HepG2 (cell line): Measurements from ENCODE around the gene PYGO2. TPM values are rescaled to one million over a fixed set of nuclear protein-coding genes. Genes with fewer than 3 reads are reported as not detected.
A peak's percentile ranks its signal among the peaks of the same experiment; 100 is the strongest.

Experiments
- MIXL1 ChIP-seq: IDR thresholded peaks from 2 replicates; pipeline ENCODE4 v1.6.1; 2016
- NFE2 ChIP-seq: sonication (generic); formaldehyde crosslinking; IDR thresholded peaks from 2 replicates; pipeline ENCODE4 v1.4.0; 2020; ENCODE audit warnings: missing genetic modification reagents
- SIN3B ChIP-seq: fragments of 150-350 bp; IDR thresholded peaks from 2 replicates; pipeline ENCODE4 v1.6.1; 2014; ENCODE audit warnings: low read length
- SP4 ChIP-seq: sonication (generic); formaldehyde crosslinking; IDR thresholded peaks from 2 replicates; pipeline ENCODE4 v1.8.1; 2023; ENCODE audit warnings: mild to moderate bottlenecking, missing genetic modification reagents
- TBX3 ChIP-seq: fragments of 450-650 bp; IDR thresholded peaks from 2 replicates; pipeline ENCODE4 v1.6.1; 2017; ENCODE audit warnings: antibody characterized with exemption, mild to moderate bottlenecking, inconsistent platforms, borderline replicate concordance
- ZBTB20 ChIP-seq: sonication (generic); formaldehyde crosslinking; IDR thresholded peaks from 2 replicates; pipeline ENCODE4 v1.8.1; 2023; ENCODE audit warnings: missing genetic modification reagents, low read depth, mild to moderate bottlenecking, borderline replicate concordance
- ZNF136 ChIP-seq: sonication (generic); formaldehyde crosslinking; IDR thresholded peaks from 2 replicates; pipeline ENCODE4 v1.8.1; 2022; ENCODE audit warnings: low read depth, mild to moderate bottlenecking, moderate library complexity, missing genetic modification reagents
- ZNF343 ChIP-seq: sonication (generic); formaldehyde crosslinking; IDR thresholded peaks from 2 replicates; pipeline ENCODE4 v1.4.0; 2020; ENCODE audit warnings: mild to moderate bottlenecking, missing genetic modification reagents
- ZNF441 ChIP-seq: sonication (generic); formaldehyde crosslinking; IDR thresholded peaks from 2 replicates; pipeline ENCODE4 v1.7.0; 2021; ENCODE audit warnings: missing genetic modification reagents, borderline replicate concordance
- ZNF619 ChIP-seq: sonication (generic); formaldehyde crosslinking; IDR thresholded peaks from 2 replicates; pipeline ENCODE4 v1.4.0; 2020; ENCODE audit warnings: mild to moderate bottlenecking, missing genetic modification reagents
- ZNF660 ChIP-seq: sonication (generic); formaldehyde crosslinking; IDR thresholded peaks from 2 replicates; pipeline ENCODE4 v1.5.1; 2020; ENCODE audit warnings: mild to moderate bottlenecking, low read depth, missing genetic modification reagents, borderline replicate concordance
- ZNF670 ChIP-seq: sonication (generic); formaldehyde crosslinking; IDR thresholded peaks from 2 replicates; pipeline ENCODE4 v1.8.0; 2022; ENCODE audit warnings: mild to moderate bottlenecking, missing genetic modification reagents, borderline replicate concordance
- polyA plus RNA-seq, 8 experiments: library from polyadenylated mRNA; depleted of rRNA in 3 of 8; stranded (reverse) in 7 of 8; unstranded in 1 of 8; fragments of >200 nt; fragmentation: Illumina TruSeq in 4 of 8; extraction: Trizol in 4 of 8; gene quantifications; 2 replicates each; pipeline versions ENCODE4 v1.2.1 to v1.2.3, GENCODE V29; 2011 to 2016; ENCODE audit warnings: low read depth in 4 of 8, missing spikeins in 1 of 8, mixed read lengths in 1 of 8; ENCODE audit not compliant: insufficient read depth in 1 of 8
- total RNA-seq, 5 experiments: library from RNA; depleted of rRNA; stranded (reverse); fragments of >200 nt; fragmentation: Illumina TruSeq; extraction: Trizol; gene quantifications; 2 replicates each; pipeline ENCODE4 v1.2.3, GENCODE V29; 2016; ENCODE audit warnings: low read depth in 1 of 5
- TF ChIP-seq, protein P1 (sequence below): IDR thresholded peaks from 2 replicates; pipeline ENCODE4 v1.6.1; 2016; ENCODE audit warnings: control low read depth
- TF ChIP-seq, protein P2 (sequence below): sonication (generic); formaldehyde crosslinking; conservative IDR thresholded peaks from 2 replicates; pipeline ENCODE4 v1.4.0; 2020; ENCODE audit warnings: missing genetic modification reagents
- TF ChIP-seq, protein P3 (sequence below): sonication (generic); formaldehyde crosslinking; IDR thresholded peaks from 2 replicates; pipeline ENCODE4 v1.4.0; 2020; ENCODE audit warnings: missing genetic modification reagents
- TF ChIP-seq, protein P4 (sequence below): sonication (generic); formaldehyde crosslinking; IDR thresholded peaks from 2 replicates; pipeline ENCODE4 v1.4.0; 2020; ENCODE audit warnings: mild to moderate bottlenecking, missing genetic modification reagents
- TF ChIP-seq, protein P5 (sequence below): sonication (generic); formaldehyde crosslinking; IDR thresholded peaks from 2 replicates; pipeline ENCODE4 v1.8.1; 2023; ENCODE audit warnings: missing genetic modification reagents, inconsistent platforms, borderline replicate concordance
- TF ChIP-seq, protein P6 (sequence below): sonication (generic); formaldehyde crosslinking; IDR thresholded peaks from 2 replicates; pipeline ENCODE4 v1.5.1; 2020; ENCODE audit warnings: mild to moderate bottlenecking, moderate library complexity, missing genetic modification reagents
- TF ChIP-seq, protein P7 (sequence below): sonication (generic); formaldehyde crosslinking; IDR thresholded peaks from 2 replicates; pipeline ENCODE4 v1.4.0; 2020; ENCODE audit warnings: missing genetic modification reagents, borderline replicate concordance

PYGO2 gene
- total and polyA plus RNA-seq, 2 of the 13 experiments (the other 11 are each of a cell fraction or from before 2014, with no cell fraction given), result 20.3 to 21.8 TPM

DNA sequence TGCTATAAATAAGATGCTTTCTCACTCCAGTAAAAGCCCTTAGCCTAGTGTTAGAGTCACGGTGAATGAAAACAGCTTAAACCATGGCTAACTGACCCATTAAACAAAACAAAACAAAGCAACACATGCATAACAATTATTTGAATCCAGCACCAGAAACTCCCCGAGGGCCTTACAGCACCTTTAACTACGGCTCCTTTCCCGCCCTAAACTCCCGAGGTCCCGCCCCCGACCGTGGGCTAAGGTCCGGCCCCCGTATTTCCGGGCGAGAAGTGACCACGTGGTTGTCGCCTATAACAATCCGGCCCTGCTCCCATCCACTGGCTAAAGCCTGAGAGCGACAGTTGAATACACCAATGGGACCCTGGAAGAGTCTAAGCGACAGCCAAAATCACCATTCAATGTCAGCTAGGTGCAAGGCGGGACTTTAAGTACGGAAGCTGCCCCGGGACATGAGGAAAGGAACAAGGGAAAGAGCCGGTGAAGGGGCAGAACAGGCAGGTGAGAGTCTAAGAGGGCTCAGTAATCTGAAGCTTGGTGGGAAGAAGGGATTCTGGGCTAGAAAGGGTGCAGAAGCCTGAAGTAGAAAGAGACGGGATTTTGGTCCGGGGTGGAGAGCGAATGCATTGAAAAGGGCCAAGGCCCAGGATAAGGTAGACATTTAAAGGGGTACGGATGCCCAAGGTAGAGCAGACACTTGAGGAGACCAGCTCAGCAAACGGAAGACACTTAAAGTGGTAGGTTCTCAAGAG is 21.5 kb upstream of the PYGO2 start, which contains the start of gene FLAD1 (continued):
- peak; percentile 37; the same call in 1 of the 2 replicates for TF ChIP-seq SP4 (CRISPR knock-in tag)
- no peak for TF ChIP-seq NFE2 (CRISPR knock-in tag)
- TF ChIP-seq, protein P1, sequence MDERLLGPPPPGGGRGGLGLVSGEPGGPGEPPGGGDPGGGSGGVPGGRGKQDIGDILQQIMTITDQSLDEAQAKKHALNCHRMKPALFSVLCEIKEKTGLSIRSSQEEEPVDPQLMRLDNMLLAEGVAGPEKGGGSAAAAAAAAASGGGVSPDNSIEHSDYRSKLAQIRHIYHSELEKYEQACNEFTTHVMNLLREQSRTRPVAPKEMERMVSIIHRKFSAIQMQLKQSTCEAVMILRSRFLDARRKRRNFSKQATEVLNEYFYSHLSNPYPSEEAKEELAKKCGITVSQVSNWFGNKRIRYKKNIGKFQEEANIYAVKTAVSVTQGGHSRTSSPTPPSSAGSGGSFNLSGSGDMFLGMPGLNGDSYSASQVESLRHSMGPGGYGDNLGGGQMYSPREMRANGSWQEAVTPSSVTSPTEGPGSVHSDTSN (CRISPR knock-in tag), result peak; percentile 100
- TF ChIP-seq, protein P2, sequence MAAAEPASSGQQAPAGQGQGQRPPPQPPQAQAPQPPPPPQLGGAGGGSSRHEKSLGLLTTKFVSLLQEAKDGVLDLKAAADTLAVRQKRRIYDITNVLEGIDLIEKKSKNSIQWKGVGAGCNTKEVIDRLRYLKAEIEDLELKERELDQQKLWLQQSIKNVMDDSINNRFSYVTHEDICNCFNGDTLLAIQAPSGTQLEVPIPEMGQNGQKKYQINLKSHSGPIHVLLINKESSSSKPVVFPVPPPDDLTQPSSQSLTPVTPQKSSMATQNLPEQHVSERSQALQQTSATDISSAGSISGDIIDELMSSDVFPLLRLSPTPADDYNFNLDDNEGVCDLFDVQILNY (CRISPR knock-in tag), result peak; percentile 89
- TF ChIP-seq, protein P3, sequence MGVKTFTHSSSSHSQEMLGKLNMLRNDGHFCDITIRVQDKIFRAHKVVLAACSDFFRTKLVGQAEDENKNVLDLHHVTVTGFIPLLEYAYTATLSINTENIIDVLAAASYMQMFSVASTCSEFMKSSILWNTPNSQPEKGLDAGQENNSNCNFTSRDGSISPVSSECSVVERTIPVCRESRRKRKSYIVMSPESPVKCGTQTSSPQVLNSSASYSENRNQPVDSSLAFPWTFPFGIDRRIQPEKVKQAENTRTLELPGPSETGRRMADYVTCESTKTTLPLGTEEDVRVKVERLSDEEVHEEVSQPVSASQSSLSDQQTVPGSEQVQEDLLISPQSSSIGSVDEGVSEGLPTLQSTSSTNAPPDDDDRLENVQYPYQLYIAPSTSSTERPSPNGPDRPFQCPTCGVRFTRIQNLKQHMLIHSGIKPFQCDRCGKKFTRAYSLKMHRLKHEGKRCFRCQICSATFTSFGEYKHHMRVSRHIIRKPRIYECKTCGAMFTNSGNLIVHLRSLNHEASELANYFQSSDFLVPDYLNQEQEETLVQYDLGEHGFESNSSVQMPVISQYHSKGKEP, result no peak
- TF ChIP-seq TBX3, result peak; percentile 82; the same call in 1 of the 2 replicates
- no peak for TF ChIP-seq ZNF136 (CRISPR knock-in tag)
- TF ChIP-seq ZNF660 (CRISPR knock-in tag), result no peak
- TF ChIP-seq, protein P4, sequence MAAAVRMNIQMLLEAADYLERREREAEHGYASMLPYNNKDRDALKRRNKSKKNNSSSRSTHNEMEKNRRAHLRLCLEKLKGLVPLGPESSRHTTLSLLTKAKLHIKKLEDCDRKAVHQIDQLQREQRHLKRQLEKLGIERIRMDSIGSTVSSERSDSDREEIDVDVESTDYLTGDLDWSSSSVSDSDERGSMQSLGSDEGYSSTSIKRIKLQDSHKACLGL, result peak; percentile 76; the same call in 1 of the 2 replicates
- TF ChIP-seq, protein P5, sequence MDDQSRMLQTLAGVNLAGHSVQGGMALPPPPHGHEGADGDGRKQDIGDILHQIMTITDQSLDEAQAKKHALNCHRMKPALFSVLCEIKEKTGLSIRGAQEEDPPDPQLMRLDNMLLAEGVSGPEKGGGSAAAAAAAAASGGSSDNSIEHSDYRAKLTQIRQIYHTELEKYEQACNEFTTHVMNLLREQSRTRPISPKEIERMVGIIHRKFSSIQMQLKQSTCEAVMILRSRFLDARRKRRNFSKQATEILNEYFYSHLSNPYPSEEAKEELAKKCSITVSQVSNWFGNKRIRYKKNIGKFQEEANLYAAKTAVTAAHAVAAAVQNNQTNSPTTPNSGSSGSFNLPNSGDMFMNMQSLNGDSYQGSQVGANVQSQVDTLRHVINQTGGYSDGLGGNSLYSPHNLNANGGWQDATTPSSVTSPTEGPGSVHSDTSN, result peak; percentile 99
- TF ChIP-seq ZBTB20 (CRISPR knock-in tag), result no peak
- peak; percentile 51; the same call in 1 of the 2 replicates for TF ChIP-seq MIXL1 (CRISPR knock-in tag)
- TF ChIP-seq SIN3B, result no peak
- no peak for TF ChIP-seq ZNF670 (CRISPR knock-in tag)
- no peak for TF ChIP-seq ZNF441 (CRISPR knock-in tag)
- TF ChIP-seq, protein P6, sequence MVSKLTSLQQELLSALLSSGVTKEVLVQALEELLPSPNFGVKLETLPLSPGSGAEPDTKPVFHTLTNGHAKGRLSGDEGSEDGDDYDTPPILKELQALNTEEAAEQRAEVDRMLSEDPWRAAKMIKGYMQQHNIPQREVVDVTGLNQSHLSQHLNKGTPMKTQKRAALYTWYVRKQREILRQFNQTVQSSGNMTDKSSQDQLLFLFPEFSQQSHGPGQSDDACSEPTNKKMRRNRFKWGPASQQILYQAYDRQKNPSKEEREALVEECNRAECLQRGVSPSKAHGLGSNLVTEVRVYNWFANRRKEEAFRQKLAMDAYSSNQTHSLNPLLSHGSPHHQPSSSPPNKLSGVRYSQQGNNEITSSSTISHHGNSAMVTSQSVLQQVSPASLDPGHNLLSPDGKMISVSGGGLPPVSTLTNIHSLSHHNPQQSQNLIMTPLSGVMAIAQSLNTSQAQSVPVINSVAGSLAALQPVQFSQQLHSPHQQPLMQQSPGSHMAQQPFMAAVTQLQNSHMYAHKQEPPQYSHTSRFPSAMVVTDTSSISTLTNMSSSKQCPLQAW (CRISPR knock-in tag), result peak; percentile 72; the same call in 1 of the 2 replicates
- TF ChIP-seq ZNF343 (CRISPR knock-in tag), result no peak
- TF ChIP-seq, protein P7, sequence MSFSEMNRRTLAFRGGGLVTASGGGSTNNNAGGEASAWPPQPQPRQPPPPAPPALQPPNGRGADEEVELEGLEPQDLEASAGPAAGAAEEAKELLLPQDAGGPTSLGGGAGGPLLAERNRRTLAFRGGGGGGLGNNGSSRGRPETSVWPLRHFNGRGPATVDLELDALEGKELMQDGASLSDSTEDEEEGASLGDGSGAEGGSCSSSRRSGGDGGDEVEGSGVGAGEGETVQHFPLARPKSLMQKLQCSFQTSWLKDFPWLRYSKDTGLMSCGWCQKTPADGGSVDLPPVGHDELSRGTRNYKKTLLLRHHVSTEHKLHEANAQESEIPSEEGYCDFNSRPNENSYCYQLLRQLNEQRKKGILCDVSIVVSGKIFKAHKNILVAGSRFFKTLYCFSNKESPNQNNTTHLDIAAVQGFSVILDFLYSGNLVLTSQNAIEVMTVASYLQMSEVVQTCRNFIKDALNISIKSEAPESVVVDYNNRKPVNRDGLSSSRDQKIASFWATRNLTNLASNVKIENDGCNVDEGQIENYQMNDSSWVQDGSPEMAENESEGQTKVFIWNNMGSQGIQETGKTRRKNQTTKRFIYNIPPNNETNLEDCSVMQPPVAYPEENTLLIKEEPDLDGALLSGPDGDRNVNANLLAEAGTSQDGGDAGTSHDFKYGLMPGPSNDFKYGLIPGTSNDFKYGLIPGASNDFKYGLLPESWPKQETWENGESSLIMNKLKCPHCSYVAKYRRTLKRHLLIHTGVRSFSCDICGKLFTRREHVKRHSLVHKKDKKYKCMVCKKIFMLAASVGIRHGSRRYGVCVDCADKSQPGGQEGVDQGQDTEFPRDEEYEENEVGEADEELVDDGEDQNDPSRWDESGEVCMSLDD, result no peak
- TF ChIP-seq ZNF619 (CRISPR knock-in tag), result no peak
